Small intestine (tissue), 7 donors: ENCODE measurements around the gene SLC16A13. TPM values are rescaled to one million over a fixed set of nuclear protein-coding genes. Genes with fewer than 3 reads are reported as not detected.

ENCODE experiments used
- DNase-seq, 2 donors: peaks; one replicate each; pipeline versions ENCODE4 v3.0.0 to v3.0.0-alpha.2; 2013
- FAIRE-seq: peaks from 2 replicates; lab custom pipeline; 2012; peaks lifted over from hg19 to GRCh38; lab: Jason Lieb, UNC
- H3K27ac ChIP-seq, 3 donors: one replicate each; pipeline ENCODE4 v1.5.1; 2013; ENCODE audit warnings: low read length in 2 of 3, mild to moderate bottlenecking in 2 of 3, control low read depth in 1 of 3, inconsistent platforms in 1 of 3, low read depth in 1 of 3, moderate library complexity in 1 of 3
- H3K27me3 ChIP-seq, 3 donors: one replicate each; pipeline ENCODE4 v1.6.1; 2013; ENCODE audit warnings: low read length in 3 of 3, inconsistent platforms in 1 of 3; ENCODE audit not compliant: control insufficient read depth in 3 of 3, insufficient read depth in 3 of 3
- H3K36me3 ChIP-seq, 3 donors: one replicate each; pipeline ENCODE4 v1.6.1; 2013; ENCODE audit warnings: low read length in 3 of 3, inconsistent platforms in 1 of 3, low read depth in 1 of 3, mild to moderate bottlenecking in 1 of 3, moderate library complexity in 1 of 3; ENCODE audit not compliant: control insufficient read depth in 3 of 3, insufficient read depth in 2 of 3
- H3K4me1 ChIP-seq, 3 donors: one replicate each; pipeline ENCODE4 v1.6.1; 2013; ENCODE audit warnings: low read length in 2 of 3, inconsistent platforms in 1 of 3, low read depth in 1 of 3, mild to moderate bottlenecking in 1 of 3, moderate library complexity in 1 of 3; ENCODE audit not compliant: control insufficient read depth in 3 of 3, insufficient read depth in 2 of 3
- H3K4me3 ChIP-seq, 3 donors: one replicate each; pipeline ENCODE4 v1.5.1; 2013; ENCODE audit warnings: low read length in 3 of 3, control low read depth in 1 of 3, inconsistent platforms in 1 of 3, low read depth in 1 of 3, mild to moderate bottlenecking in 1 of 3, moderate library complexity in 1 of 3
- H3K9me3 ChIP-seq, 2 donors: one replicate each; pipeline ENCODE4 v1.6.1; 2013; ENCODE audit warnings: low read depth in 1 of 2, low read length in 1 of 2; ENCODE audit not compliant: control insufficient read depth in 2 of 2, insufficient read depth in 1 of 2
- WGBS, 3 donors: extraction: QIAGEN DNeasy Blood & Tissue Kit; methylation state at CpG; one replicate each; pipeline ENCODE4 v1.1.7; 2013; 5-methylcytosine and 5-hydroxymethylcytosine counted together
- polyA plus RNA-seq, 4 donors: library from polyadenylated mRNA; stranded (reverse) in 3 of 4; unstranded in 1 of 4; fragments of 200-250 nt in 3 of 4; fragments of 120-200 nt in 1 of 4; gene quantifications; one replicate each; pipeline versions ENCODE4 v1.2.1 to v1.2.3, GENCODE V29; 2013
- donor health status: healthy with polysubstance abuse.
- donor health status: control.
- donor health status: control.
- donor health status: Bipolar disorder and iron deficiency.
- donor health status: healthy.

SLC16A13 gene
- polyA plus RNA-seq, 4 donors: 1.8 to 11.2 (median 5.0) TPM

- Histone ChIP-seq H3K4me3 (no peak overlapping the region), H3K36me3 (no peaks in the 10 kb centered on the region), H3K27ac (peak overlapping the region in 1 of 3 donors; percentile 48), H3K27me3 (no peaks in the 10 kb centered on the region), H3K9me3 (no peaks in the 10 kb centered on the region), H3K4me1 (peaks cover 0 to under 1% (median 0%) of the 10 kb centered on the region in 3 donors)
- no peak for FAIRE-seq
- 53 to 82% (median 76%) methylated on average over 8 of the region's 8 CpGs for WGBS, 3 donors
- no peak for DNase-seq
Measured at GRCh38 chr17:7029659-7030058, 6.2 kb upstream of the SLC16A13 start.

GRCh38 chr17:7034955-7035590, 742 bp upstream of the SLC16A13 start:
- no peaks in the 10 kb centered on the region for H3K36me3 ChIP-seq
- H3K27ac ChIP-seq: peak overlapping the region; percentile 90 to 98 (median 92)
- DNase-seq (peak; percentile 51 to 67), FAIRE-seq (no peak)
- H3K9me3 ChIP-seq: no peaks in the 10 kb centered on the region
- 3 to 11% (median 8%) methylated on average over 6 to 7 of the region's 7 CpGs for WGBS, 3 donors
- peaks cover 0 to 33% (median 6%) of the 10 kb centered on the region in 3 donors for H3K4me1 ChIP-seq
- peak overlapping the region; percentile 36 to 77 (median 65) for H3K4me3 ChIP-seq
- no peaks in the 10 kb centered on the region for H3K27me3 ChIP-seq

GRCh38 chr17:7038025-7038862, 2.4 kb downstream of the SLC16A13 start:
- peaks cover 0 to 19% (median 0%) of the 10 kb centered on the region in 3 donors for H3K27me3 ChIP-seq
- WGBS, 3 donors: 46 to 75% (median 62%) methylated on average over 19 of the region's 19 CpGs
- peaks cover 8 to 44% (median 8%) of the 10 kb centered on the region in 3 donors for H3K4me1 ChIP-seq
- H3K27ac ChIP-seq: peak overlapping the region in 2 of 3 donors; percentile 38 to 40
- DNase-seq (peak in 1 of 2 donors; percentile 67), FAIRE-seq (no peak)
- no peaks in the 10 kb centered on the region for H3K36me3 ChIP-seq
- no peaks in the 10 kb centered on the region for H3K9me3 ChIP-seq
- no peak overlapping the region for H3K4me3 ChIP-seq

- Histone ChIP-seq H3K9me3 (no peaks in the 10 kb centered on the region), H3K4me3 (no peak overlapping the region), H3K36me3 (no peaks in the 10 kb centered on the region), H3K27me3 (peaks cover 0 to 35% (median 0%) of the 10 kb centered on the region in 3 donors), H3K27ac (no peak overlapping the region), H3K4me1 (peaks cover 8 to 52% (median 11%) of the 10 kb centered on the region in 3 donors)
- DNase-seq (no peak), FAIRE-seq (no peak)
- WGBS, 3 donors: 86 to 92% (median 88%) methylated on average over 5 of the region's 5 CpGs
Measured at GRCh38 chr17:7039832-7040231, 4.0 kb downstream of the SLC16A13 start.

- Histone ChIP-seq H3K9me3 (no peaks in the 10 kb centered on the region), H3K36me3 (no peaks in the 10 kb centered on the region), H3K4me1 (peaks cover 8 to 57% (median 11%) of the 10 kb centered on the region in 3 donors), H3K27me3 (peaks cover 0 to 41% (median 0%) of the 10 kb centered on the region in 3 donors), H3K4me3 (peak overlapping the region in 2 of 3 donors; percentile 4 to 33), H3K27ac (no peak overlapping the region)
- WGBS, 3 donors: 34 to 44% (median 38%) methylated on average over 41 to 43 of the region's 43 CpGs
- FAIRE-seq (no peak), DNase-seq (no peak)
Measured at GRCh38 chr17:7041607-7042500, 6.0 kb downstream of the SLC16A13 start.

- peaks cover 8 to 58% (median 11%) of the 10 kb centered on the region in 3 donors for H3K4me1 ChIP-seq
- no peak overlapping the region for H3K27ac ChIP-seq
- peaks cover 0 to 41% (median 0%) of the 10 kb centered on the region in 3 donors for H3K27me3 ChIP-seq
- peak overlapping the region in 2 of 3 donors; percentile 4 to 33 for H3K4me3 ChIP-seq
- peak in 1 of 2 donors; percentile 49 for DNase-seq
- 6 to 10% (median 9%) methylated on average over 41 to 53 of the region's 53 CpGs for WGBS, 3 donors
- H3K36me3 ChIP-seq: no peaks in the 10 kb centered on the region
- FAIRE-seq: no peak
- no peaks in the 10 kb centered on the region for H3K9me3 ChIP-seq
Measured at GRCh38 chr17:7042501-7043181, 6.8 kb downstream of the SLC16A13 start.

- H3K4me1 ChIP-seq: peaks cover 8 to 56% (median 11%) of the 10 kb centered on the region in 3 donors
- peaks cover 0 to 41% (median 0%) of the 10 kb centered on the region in 3 donors for H3K27me3 ChIP-seq
- H3K36me3 ChIP-seq: no peaks in the 10 kb centered on the region
- H3K27ac ChIP-seq: no peak overlapping the region
- H3K9me3 ChIP-seq: no peaks in the 10 kb centered on the region
- DNase-seq (no peak), FAIRE-seq (no peak)
- peak overlapping the region; percentile 18 to 33 (median 30) for H3K4me3 ChIP-seq
- 2 to 4% (median 4%) methylated on average over 19 to 21 of the region's 21 CpGs for WGBS, 3 donors
Measured at GRCh38 chr17:7043182-7043496, 7.3 kb downstream of the SLC16A13 start.
